OCI-LY1 (cell line): Measurements from ENCODE around the gene FRG2.
"Not testable (repeated sequence)": the region's sequence is repeated elsewhere in the genome, so short reads cannot be mapped to it uniquely, and the experiment has no call there.

Source experiments
- H2AFZ ChIP-seq: fragments of 200-600 bp; sonication (generic), shearing (Covaris generic); 2 replicates; pipeline ENCODE4 v1.6.0; 2014; ENCODE audit warnings: antibody characterized with exemption, mild to moderate bottlenecking, low read length
- H3F3A ChIP-seq: fragments of 200-600 bp; sonication (generic), shearing (Covaris generic); 2 replicates; pipeline ENCODE4 v1.6.0; 2014; ENCODE audit warnings: mild to moderate bottlenecking, antibody characterized with exemption, low read length, moderate library complexity; ENCODE audit not compliant: insufficient read depth
- H3K27ac ChIP-seq: fragments of 200-600 bp; sonication (generic); 2 replicates; pipeline ENCODE4 v1.5.1; 2014; ENCODE audit warnings: low read length, mixed run types, mild to moderate bottlenecking, low read depth; ENCODE audit not compliant: poor library complexity, severe bottlenecking
- H3K27me3 ChIP-seq: fragments of 200-600 bp; sonication (generic); 2 replicates; pipeline ENCODE4 v1.6.0; 2014; ENCODE audit warnings: antibody characterized with exemption, mild to moderate bottlenecking, low read length, moderate library complexity; ENCODE audit not compliant: insufficient read depth
- H3K36me3 ChIP-seq: fragments of 200-600 bp; sonication (generic); 2 replicates; pipeline ENCODE4 v1.6.1; 2014; ENCODE audit warnings: mild to moderate bottlenecking, antibody characterized with exemption, low read length, moderate library complexity, mixed read lengths; ENCODE audit not compliant: insufficient read depth
- H3K4me1 ChIP-seq: fragments of 200-600 bp; sonication (generic); 2 replicates; pipeline ENCODE4 v1.5.1; 2014; ENCODE audit warnings: mild to moderate bottlenecking, low read length, moderate library complexity; ENCODE audit not compliant: insufficient read depth, severe bottlenecking
- H3K4me2 ChIP-seq: fragments of 200-600 bp; sonication (generic), shearing (Covaris generic); 2 replicates; pipeline ENCODE4 v1.6.1; 2014; ENCODE audit warnings: low read length
- H3K4me3 ChIP-seq: fragments of 200-600 bp; sonication (generic); 2 replicates; pipeline ENCODE4 v1.5.1; 2014; ENCODE audit warnings: low read length, low read depth, mild to moderate bottlenecking, mixed read lengths; ENCODE audit not compliant: poor library complexity, severe bottlenecking
- H3K79me2 ChIP-seq: fragments of 200-600 bp; shearing (Covaris generic); 2 replicates; pipeline ENCODE4 v1.6.1; 2016; ENCODE audit warnings: mixed run types, low read length, mixed read lengths; ENCODE audit not compliant: insufficient read depth
- H3K9ac ChIP-seq: fragments of 200-600 bp; sonication (generic), shearing (Covaris generic); 2 replicates; pipeline ENCODE4 v1.6.1; 2014; ENCODE audit warnings: mild to moderate bottlenecking, low read length, mixed read lengths
- H3K9me2 ChIP-seq: fragments of 200-600 bp; sonication (generic), shearing (Covaris generic); 2 replicates; pipeline ENCODE4 v1.6.1; 2014; ENCODE audit warnings: low read depth, mild to moderate bottlenecking, low read length, mixed read lengths
- H3K9me3 ChIP-seq: fragments of 200-600 bp; shearing (Covaris generic); 2 replicates; pipeline ENCODE4 v1.6.1; 2014; ENCODE audit warnings: low read length, mixed read lengths
- H4K20me1 ChIP-seq: fragments of 200-600 bp; sonication (generic), shearing (Covaris generic); 2 replicates; pipeline ENCODE4 v1.6.0; 2016; ENCODE audit warnings: mild to moderate bottlenecking, low read length; ENCODE audit not compliant: insufficient read depth
- CTCF ChIP-seq: fragments of 200-600 bp; sonication (generic), shearing (Covaris generic); IDR thresholded peaks from 2 replicates; pipeline ENCODE4 v1.5.1; 2017; ENCODE audit warnings: mild to moderate bottlenecking, antibody characterized with exemption, low read length, moderate library complexity, mixed read lengths
- EZH2 ChIP-seq: fragments of 200-600 bp; sonication (generic), shearing (Covaris generic); IDR thresholded peaks from 2 replicates; pipeline ENCODE4 v1.8.0; 2017; ENCODE audit warnings: borderline replicate concordance, mixed run types, mild to moderate bottlenecking, antibody characterized with exemption, low read length, moderate library complexity, mixed read lengths

The FRG2 gene

GRCh38 chr4:190037704-190038388 lies 10.8 kb upstream of the FRG2 start:
- H3F3A ChIP-seq, H3K4me1 ChIP-seq, H3K9ac ChIP-seq, H3K27ac ChIP-seq, H3K9me3 ChIP-seq, H3K79me2 ChIP-seq, H2AFZ ChIP-seq, H3K4me3 ChIP-seq, H3K9me2 ChIP-seq, H3K4me2 ChIP-seq, H3K36me3 ChIP-seq, H4K20me1 ChIP-seq, H3K27me3 ChIP-seq: not testable (repeated sequence)

GRCh38 chr4:190031264-190031663 lies 4.2 kb upstream of the FRG2 start:
- not testable (repeated sequence) for H3K4me1 ChIP-seq, H3K79me2 ChIP-seq, H3K9me2 ChIP-seq, H3K9me3 ChIP-seq, H3K9ac ChIP-seq, H3K36me3 ChIP-seq, H3K4me2 ChIP-seq, H3K4me3 ChIP-seq, H2AFZ ChIP-seq, H4K20me1 ChIP-seq, H3K27ac ChIP-seq, H3F3A ChIP-seq, H3K27me3 ChIP-seq

- not testable (repeated sequence) for H3K36me3 ChIP-seq, H2AFZ ChIP-seq, H3K9me2 ChIP-seq, H3K4me3 ChIP-seq, H3K4me2 ChIP-seq, H3F3A ChIP-seq, H3K27me3 ChIP-seq, H3K4me1 ChIP-seq, H3K9ac ChIP-seq, H4K20me1 ChIP-seq, H3K79me2 ChIP-seq, H3K9me3 ChIP-seq, H3K27ac ChIP-seq
These were observed 4.3 kb downstream of the FRG2 start for GRCh38 chr4:190022614-190023281.

- H3K9me2 ChIP-seq, H3K36me3 ChIP-seq, H3K9me3 ChIP-seq, H3K9ac ChIP-seq, H3K4me1 ChIP-seq, H4K20me1 ChIP-seq, H3F3A ChIP-seq, H3K4me3 ChIP-seq, H3K27ac ChIP-seq, H3K4me2 ChIP-seq, H3K79me2 ChIP-seq, H2AFZ ChIP-seq, H3K27me3 ChIP-seq: not testable (repeated sequence)
These were observed 5.1 kb downstream of the FRG2 start for GRCh38 chr4:190021973-190022372.

- Histone ChIP-seq H2AFZ (no peak overlapping the region), H3K36me3 (no peaks in the 10 kb centered on the region), H3K9me2 (no peaks in the 10 kb centered on the region), H3K9me3 (no peaks in the 10 kb centered on the region), H3K4me2 (no peak overlapping the region), H3K9ac (no peak overlapping the region), H3K27me3 (no peaks in the 10 kb centered on the region), H3F3A (no peaks in the 10 kb centered on the region), H3K4me3 (no peak overlapping the region), H3K4me1 (no peaks in the 10 kb centered on the region), H4K20me1 (no peaks in the 10 kb centered on the region), H3K27ac (no peak overlapping the region), H3K79me2 (no peaks in the 10 kb centered on the region)
- TF ChIP-seq EZH2 = no peak
- no peak for TF ChIP-seq CTCF
These were observed 6.0 kb downstream of the FRG2 start for GRCh38 chr4:190020790-190021717.

GRCh38 chr4:190019859-190020463 lies 7.1 kb downstream of the FRG2 start:
- H3K27ac ChIP-seq, H3K9me2 ChIP-seq, H3K27me3 ChIP-seq, H4K20me1 ChIP-seq, H3K9ac ChIP-seq, H3K4me1 ChIP-seq, H2AFZ ChIP-seq, H3K9me3 ChIP-seq, H3K36me3 ChIP-seq, H3K79me2 ChIP-seq, H3F3A ChIP-seq, H3K4me3 ChIP-seq, H3K4me2 ChIP-seq: not testable (repeated sequence)
